Breast epithelium (tissue), 4 donors: ENCODE data around the gene SHANK3. TPM values are rescaled to one million over a fixed set of nuclear protein-coding genes. Genes with fewer than 3 reads are reported as not detected.

Experiments
- DNase-seq, 2 donors: peaks; one replicate each; pipeline ENCODE4 v3.0.0-alpha.2; 2019; ENCODE audit warnings: low spot score in 2 of 2
- H3K27ac ChIP-seq, 2 donors: fragments of 200-600 bp; sonication (generic) in 1 of 2; one replicate each; pipeline ENCODE4 v1.5.1; 2016 to 2019; ENCODE audit warnings: mild to moderate bottlenecking in 1 of 2
- H3K27me3 ChIP-seq, 2 donors: fragments of 200-600 bp; sonication (generic) in 1 of 2; one replicate each; pipeline versions ENCODE4 v1.5.1 to v1.6.0; 2017 to 2019; ENCODE audit warnings: control low read depth in 1 of 2, mild to moderate bottlenecking in 1 of 2
- H3K36me3 ChIP-seq: fragments of 200-600 bp; one replicate; pipeline ENCODE4 v1.5.1; 2019
- H3K4me1 ChIP-seq, 2 donors: fragments of 200-600 bp; sonication (generic); one replicate each; pipeline ENCODE4 v1.5.1; 2016 to 2019; ENCODE audit warnings: control low read depth in 1 of 2
- H3K4me3 ChIP-seq, 3 donors: fragments of 200-600 bp; sonication (generic); 1 replicate in 2 of 3; 2 replicates in 1 of 3; pipeline ENCODE4 v1.5.1; 2016 to 2019; ENCODE audit warnings: mild to moderate bottlenecking in 3 of 3, moderate library complexity in 2 of 3
- H3K9me3 ChIP-seq, 2 donors: fragments of 200-600 bp; sonication (generic) in 1 of 2; one replicate each; pipeline ENCODE4 v1.5.1; 2016 to 2019; ENCODE audit warnings: control low read depth in 1 of 2
- POLR2A ChIP-seq: fragments of 450-650 bp; IDR thresholded peaks from one replicate; pipeline ENCODE4 v1.6.1; 2016; ENCODE audit warnings: antibody characterized with exemption, mild to moderate bottlenecking, moderate library complexity
- POLR2AphosphoS5 ChIP-seq, 3 donors: sonication (generic); formaldehyde crosslinking; IDR thresholded peaks; one replicate each; pipeline ENCODE4 v1.6.1; 2017; ENCODE audit warnings: antibody characterized with exemption in 3 of 3
- intact Hi-C: fragments of 100-400 bp; cut with DNase I; formaldehyde crosslinking; loops from one replicate; pipeline ENCODE4 v1.15.1; 2023; ENCODE audit warnings: low total_unique reads
- total RNA-seq, 3 donors: library from RNA; depleted of rRNA; stranded (reverse); fragments of >200 nt; gene quantifications; one replicate each; pipeline ENCODE4 v1.1.0, GENCODE V29; 2016
- TF ChIP-seq, protein P1 (sequence below), 3 donors: fragments of 450-650 bp; IDR thresholded peaks; one replicate each; pipeline ENCODE4 v1.5.1; 2016 to 2017; ENCODE audit warnings: antibody characterized with exemption in 3 of 3, mild to moderate bottlenecking in 3 of 3, moderate library complexity in 3 of 3

The SHANK3 gene
- 10 to 100 TPM in 1 of 3 donors, 1 to 10 TPM in 2; 4.8 to 28.8 (median 5.9) TPM for total RNA-seq

DNA sequence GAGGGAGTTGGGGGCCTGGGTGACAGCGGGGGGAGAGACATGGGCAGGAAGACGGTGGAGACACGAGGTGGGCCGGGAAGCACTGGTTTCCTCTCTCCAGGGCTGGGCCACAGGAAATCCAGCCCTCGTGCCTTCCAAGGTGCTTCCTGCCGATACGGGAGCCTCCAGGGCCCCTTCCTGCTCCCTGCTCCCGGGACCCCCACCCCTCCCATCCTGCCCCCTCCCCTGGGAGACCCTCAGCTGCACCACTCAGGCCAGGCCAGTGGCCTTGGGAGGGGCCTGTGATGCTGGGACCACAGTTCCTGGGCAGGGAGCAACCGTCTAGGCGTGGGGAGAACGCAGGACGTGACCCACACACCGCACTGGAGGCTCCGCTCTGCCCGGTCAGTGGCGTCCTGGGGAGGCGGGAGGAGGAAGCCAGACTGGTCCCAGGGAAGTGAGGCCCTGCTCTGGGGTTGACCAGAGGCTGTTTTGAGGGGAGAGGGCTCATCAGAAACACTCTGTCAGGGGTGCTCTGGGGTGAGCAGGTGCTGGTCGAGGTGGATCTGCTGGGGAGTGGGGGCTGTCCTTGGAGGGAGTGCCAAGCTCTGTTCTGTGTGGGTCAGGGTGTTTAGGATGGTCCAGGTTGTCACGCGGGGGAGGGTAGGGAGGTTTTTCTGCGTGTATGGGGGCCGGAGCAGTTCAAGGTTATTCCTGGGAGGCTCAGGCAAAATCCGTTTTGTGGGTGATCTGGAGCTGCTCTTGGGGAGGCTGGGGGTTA is at the start of gene SHANK3:
SHANK3 (plus strand) TSS at position 353 of the 760 bp plus-strand sequence.
- peak within 1 kb of the TSS; percentile 45 to 91 for H3K27ac ChIP-seq
- no peak for DNase-seq
- no peaks in the 10 kb centered on the region for H3K27me3 ChIP-seq
- intact Hi-C loops, result no loop called here
- H3K4me3 ChIP-seq, result peak within 1 kb of the TSS; percentile 42 to 69 (median 56)
- TF ChIP-seq POLR2AphosphoS5 (IDR thresholded peaks at IDR 0.05) (peak in 2 of 3 donors; percentile 58 to 81), POLR2A (no peak)
- TF ChIP-seq, protein P1, sequence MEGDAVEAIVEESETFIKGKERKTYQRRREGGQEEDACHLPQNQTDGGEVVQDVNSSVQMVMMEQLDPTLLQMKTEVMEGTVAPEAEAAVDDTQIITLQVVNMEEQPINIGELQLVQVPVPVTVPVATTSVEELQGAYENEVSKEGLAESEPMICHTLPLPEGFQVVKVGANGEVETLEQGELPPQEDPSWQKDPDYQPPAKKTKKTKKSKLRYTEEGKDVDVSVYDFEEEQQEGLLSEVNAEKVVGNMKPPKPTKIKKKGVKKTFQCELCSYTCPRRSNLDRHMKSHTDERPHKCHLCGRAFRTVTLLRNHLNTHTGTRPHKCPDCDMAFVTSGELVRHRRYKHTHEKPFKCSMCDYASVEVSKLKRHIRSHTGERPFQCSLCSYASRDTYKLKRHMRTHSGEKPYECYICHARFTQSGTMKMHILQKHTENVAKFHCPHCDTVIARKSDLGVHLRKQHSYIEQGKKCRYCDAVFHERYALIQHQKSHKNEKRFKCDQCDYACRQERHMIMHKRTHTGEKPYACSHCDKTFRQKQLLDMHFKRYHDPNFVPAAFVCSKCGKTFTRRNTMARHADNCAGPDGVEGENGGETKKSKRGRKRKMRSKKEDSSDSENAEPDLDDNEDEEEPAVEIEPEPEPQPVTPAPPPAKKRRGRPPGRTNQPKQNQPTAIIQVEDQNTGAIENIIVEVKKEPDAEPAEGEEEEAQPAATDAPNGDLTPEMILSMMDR (IDR thresholded peaks at IDR 0.05), result no peak
- H3K9me3 ChIP-seq, result no peaks in the 10 kb centered on the region
- H3K36me3 ChIP-seq, result no peaks in the 10 kb centered on the region
- H3K4me1 ChIP-seq, result peaks cover 6% of the 10 kb centered on the region in 2 donors

DNA sequence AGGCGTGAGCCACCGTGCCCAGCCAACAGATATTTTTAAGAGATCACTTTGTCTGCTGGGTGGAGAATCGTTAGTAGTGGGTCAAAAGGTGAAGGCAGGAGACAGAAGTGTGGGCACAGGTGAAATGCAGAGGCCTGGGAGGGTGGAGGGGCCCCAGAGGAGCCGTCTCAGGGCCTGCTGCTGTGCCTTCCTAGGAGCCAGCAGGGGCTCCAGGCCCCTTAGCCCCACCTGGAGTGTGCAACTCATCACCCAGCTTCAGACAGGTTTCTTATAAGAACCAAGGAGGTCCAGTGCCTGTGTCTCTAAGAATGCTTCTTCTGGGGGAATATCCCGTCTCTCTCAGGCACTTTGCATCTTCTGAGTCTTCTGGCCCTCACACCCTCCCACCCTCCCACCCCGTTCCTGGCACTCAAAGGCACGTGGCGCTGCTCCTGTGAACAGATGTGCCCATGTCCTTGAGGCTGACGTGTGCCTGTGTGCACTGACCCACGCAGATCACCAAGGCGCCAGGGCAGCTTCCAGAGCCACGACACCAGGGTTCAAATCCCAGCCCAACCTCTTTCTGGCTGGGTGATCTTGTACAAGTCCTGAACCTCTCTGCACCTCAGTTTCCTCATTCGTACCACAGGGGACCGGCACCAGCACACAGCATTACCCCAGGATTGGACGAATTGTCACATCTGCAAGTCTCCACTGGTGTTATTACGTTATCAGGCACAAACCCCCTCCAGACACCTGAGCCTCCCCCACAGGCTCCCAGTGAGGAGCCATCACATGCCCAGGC is 48.1 kb upstream of the SHANK3 start:
- intact Hi-C loops, result no loop called here
- DNase-seq, result peak in 1 of 2 donors; percentile 25
- Histone ChIP-seq H3K9me3 (no peaks in the 10 kb centered on the region), H3K4me1 (peaks cover 0 to 27% of the 10 kb centered on the region in 2 donors), H3K27ac (no peak overlapping the region), H3K27me3 (no peaks in the 10 kb centered on the region), H3K4me3 (no peak overlapping the region), H3K36me3 (no peaks in the 10 kb centered on the region)
- TF ChIP-seq POLR2AphosphoS5 (IDR thresholded peaks at IDR 0.05), result no peak
- no peak for TF ChIP-seq POLR2A
- TF ChIP-seq, protein P1 (IDR thresholded peaks at IDR 0.05), result no peak

GRCh38 chr22:50625131-50625567 is 47.5 kb upstream of the SHANK3 start:
- TF ChIP-seq, protein P1 (IDR thresholded peaks at IDR 0.05), result no peak
- TF ChIP-seq POLR2A (no peak), POLR2AphosphoS5 (IDR thresholded peaks at IDR 0.05) (no peak)
- no peaks in the 10 kb centered on the region for H3K9me3 ChIP-seq
- no peaks in the 10 kb centered on the region for H3K27me3 ChIP-seq
- no peaks in the 10 kb centered on the region for H3K36me3 ChIP-seq
- peaks cover 0 to 27% of the 10 kb centered on the region in 2 donors for H3K4me1 ChIP-seq
- intact Hi-C loops, result no loop called here
- no peak overlapping the region for H3K27ac ChIP-seq
- peak in 1 of 2 donors; percentile 36 for DNase-seq
- no peak overlapping the region for H3K4me3 ChIP-seq

GRCh38 chr22:50625568-50626313 is 46.9 kb upstream of the SHANK3 start:
- Histone ChIP-seq H3K27ac (no peak overlapping the region), H3K4me1 (peaks cover 0 to 23% of the 10 kb centered on the region in 2 donors), H3K4me3 (no peak overlapping the region), H3K27me3 (no peaks in the 10 kb centered on the region), H3K36me3 (no peaks in the 10 kb centered on the region), H3K9me3 (no peaks in the 10 kb centered on the region)
- no peak for TF ChIP-seq POLR2AphosphoS5 (IDR thresholded peaks at IDR 0.05)
- peak in 1 of 2 donors; percentile 49 for DNase-seq
- intact Hi-C loops, result no loop called here

GRCh38 chr22:50626314-50626849 is 46.2 kb upstream of the SHANK3 start:
- Histone ChIP-seq H3K4me3 (peak overlapping the region in 1 of 3 donors; percentile 83), H3K27ac (no peak overlapping the region), H3K9me3 (no peaks in the 10 kb centered on the region), H3K27me3 (no peaks in the 10 kb centered on the region), H3K4me1 (peaks cover 0 to 17% of the 10 kb centered on the region in 2 donors), H3K36me3 (no peaks in the 10 kb centered on the region)
- intact Hi-C loops, result no loop called here
- TF ChIP-seq, protein P1 (IDR thresholded peaks at IDR 0.05), result no peak
- no peak for TF ChIP-seq POLR2AphosphoS5 (IDR thresholded peaks at IDR 0.05)
- no peak for TF ChIP-seq POLR2A
- DNase-seq, result peak in 1 of 2 donors; percentile 49
